NCI-H82 (cell line): ENCODE results near the gene GALNT2.

Experiments
- DNase-seq: peaks from one replicate; lab custom pipeline; 2025; lab: John Stamatoyannopoulos, UW

GALNT2 gene

DNA sequence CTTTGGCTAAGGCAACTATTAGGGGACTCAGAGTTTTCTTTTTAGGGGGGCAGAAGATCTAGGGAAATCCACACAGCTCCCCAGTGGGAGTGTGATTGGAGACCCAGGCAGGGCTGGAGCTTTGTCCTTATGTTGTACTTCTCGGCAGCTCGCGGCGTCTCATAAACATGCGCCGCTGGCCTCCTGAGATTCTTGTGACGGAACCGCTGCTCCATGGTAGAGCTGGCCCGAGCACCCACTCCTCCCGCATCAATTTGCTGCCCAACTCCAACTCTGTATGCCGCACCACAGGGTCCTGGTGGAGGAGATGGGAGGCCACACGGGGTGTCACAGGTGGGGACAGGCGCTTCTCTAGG lies 143.9 kb downstream of the GALNT2 start:
- no peak for DNase-seq

GRCh38 chr1:230211436-230212145 lies 144.6 kb downstream of the GALNT2 start:
- no peak for DNase-seq

GRCh38 chr1:230212405-230212936 lies 145.4 kb downstream of the GALNT2 start:
- DNase-seq, result no peak

- DNase-seq, result no peak
These were observed 148.0 kb downstream of the GALNT2 start for GRCh38 chr1:230215031-230215430.

DNA sequence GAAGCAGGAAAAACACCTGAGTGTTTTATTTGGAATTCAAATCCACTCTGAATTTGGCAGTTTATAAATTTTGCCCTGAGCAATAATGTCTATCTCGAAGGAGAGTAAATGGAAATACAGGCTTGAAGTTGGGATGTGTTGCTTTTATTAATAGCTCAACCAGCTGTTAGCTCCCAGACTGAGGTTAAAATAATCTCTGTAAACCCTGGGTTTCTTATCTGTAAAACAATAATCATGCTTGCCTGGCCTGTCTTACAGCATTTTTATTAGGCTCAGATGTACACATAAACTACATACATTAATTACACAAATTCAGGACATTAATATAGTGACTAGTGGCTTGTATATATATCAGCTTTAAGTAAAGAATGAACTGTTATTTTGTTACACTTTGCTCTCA lies 148.5 kb downstream of the GALNT2 start:
- no peak for DNase-seq

DNA sequence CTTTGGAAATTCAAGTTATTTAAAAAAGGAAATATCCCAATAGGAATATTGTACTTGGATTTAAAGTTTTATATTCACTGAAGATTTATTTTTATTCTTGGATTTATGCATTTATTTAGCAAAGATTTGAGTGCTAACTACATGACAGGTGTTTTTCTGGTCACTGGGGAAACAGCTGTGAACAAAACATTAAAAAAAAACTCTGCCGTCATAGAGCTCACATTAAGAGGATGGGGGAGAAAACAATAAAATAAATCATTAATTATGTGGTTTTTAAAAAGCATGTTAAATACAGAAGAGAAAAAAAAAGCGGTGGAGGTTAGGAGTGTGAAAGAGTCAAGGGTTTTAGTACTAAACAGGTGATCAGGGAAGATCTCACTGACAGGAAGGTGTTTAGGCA lies 149.9 kb downstream of the GALNT2 start:
- no peak for DNase-seq

DNA sequence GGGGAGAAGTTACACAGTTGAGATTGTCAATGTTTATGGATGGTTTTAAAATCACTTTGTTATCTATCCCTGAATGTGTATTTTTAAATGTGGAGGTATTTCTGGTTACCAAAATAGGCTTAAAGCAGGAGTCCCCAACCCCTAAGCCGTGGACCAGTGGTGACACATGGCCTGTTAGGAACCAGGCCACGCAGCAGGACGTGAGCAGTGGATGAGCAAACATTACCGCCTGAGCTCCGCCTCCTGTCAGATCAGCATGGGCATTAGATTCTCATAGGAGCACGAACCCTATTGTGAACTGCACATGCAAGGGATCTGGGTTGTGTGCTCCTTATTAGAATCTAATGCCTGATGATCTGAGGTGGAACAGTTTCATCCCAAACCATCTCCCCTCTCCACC lies 151.6 kb downstream of the GALNT2 start:
- no peak for DNase-seq

DNA sequence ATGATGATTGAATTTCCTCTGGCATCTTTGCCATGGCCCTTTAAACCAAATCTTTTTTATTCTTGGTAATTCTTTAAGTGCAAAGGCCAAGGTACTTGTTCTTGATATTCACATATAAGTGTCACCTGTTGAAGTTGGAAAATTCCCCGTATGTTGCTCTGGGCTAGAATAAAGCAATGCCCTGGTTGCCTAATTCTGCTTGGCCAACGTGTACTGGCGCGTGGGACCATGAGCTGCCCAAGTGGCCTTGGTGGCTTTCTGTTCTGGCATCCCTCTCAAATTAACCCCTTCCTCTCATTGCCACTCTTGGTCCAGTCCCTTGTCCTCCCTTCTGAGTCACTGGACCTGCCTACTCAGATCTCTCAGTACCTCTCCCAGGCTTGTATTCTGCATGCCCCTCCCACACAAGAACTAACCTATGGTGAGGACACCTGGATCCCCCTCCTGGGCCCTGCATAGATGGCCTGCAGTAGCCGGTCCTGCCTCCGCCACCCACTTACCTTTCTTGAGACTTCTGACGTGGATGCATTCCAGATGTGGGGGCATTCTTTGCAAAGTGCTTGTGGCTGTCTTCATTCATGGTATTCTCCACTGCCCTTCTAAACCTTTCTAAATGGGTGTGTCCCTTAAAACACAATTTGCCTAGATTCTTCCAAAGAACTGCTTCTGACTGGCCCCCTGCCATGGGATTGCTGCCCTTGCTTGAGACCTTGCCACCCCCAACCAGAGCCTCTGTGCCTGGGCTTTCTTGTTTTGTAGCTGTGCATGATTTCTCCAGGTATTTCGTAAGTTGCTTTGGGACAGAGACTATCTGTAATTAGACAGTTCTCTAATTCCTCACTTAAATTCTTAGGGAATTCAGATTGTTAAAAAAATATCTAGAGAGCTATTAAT lies 152.4 kb downstream of the GALNT2 start:
- no peak for DNase-seq

DNA sequence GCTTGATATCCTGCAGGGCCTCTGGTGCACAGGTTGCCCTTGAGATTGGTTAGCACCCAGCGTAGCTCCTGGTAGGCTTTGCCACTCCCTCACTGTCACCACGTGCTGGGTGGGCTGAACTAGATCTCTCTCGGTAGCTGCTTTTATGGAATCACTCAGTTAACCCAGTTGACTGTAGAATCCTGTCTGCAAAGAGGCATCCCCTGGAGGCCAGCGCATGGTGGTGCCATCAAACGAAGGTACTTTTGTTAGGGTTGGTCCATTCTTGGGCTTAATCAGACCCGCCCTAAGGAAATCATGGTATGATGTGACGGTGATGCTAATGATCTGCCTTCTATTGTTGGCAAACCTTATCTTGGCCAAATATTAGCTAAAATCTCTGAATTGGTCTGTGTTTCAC lies 153.4 kb downstream of the GALNT2 start:
- no peak for DNase-seq

GRCh38 chr1:230220907-230221306 lies 153.9 kb downstream of the GALNT2 start:
- DNase-seq, result no peak

DNA sequence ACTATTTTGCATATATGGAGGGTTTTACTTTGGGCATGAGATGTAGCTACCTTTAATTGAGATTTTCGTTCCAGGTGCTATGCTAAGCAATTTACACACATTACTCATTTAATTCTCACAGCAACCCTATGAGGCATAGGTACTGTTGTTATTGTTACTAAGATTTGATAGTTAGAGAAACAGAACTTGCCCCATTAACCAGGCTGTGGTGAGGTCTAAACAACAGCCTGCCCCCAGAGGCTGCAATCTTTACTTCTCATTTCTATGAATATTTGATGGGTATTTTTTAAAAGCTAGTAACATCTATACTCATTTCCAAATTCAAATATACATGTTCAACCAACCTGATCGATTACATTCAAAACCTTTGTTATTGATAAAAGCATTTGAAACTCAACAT lies 155.6 kb downstream of the GALNT2 start:
- DNase-seq, result no peak

GRCh38 chr1:230224101-230224960 lies 157.3 kb downstream of the GALNT2 start:
- DNase-seq, result no peak

DNA sequence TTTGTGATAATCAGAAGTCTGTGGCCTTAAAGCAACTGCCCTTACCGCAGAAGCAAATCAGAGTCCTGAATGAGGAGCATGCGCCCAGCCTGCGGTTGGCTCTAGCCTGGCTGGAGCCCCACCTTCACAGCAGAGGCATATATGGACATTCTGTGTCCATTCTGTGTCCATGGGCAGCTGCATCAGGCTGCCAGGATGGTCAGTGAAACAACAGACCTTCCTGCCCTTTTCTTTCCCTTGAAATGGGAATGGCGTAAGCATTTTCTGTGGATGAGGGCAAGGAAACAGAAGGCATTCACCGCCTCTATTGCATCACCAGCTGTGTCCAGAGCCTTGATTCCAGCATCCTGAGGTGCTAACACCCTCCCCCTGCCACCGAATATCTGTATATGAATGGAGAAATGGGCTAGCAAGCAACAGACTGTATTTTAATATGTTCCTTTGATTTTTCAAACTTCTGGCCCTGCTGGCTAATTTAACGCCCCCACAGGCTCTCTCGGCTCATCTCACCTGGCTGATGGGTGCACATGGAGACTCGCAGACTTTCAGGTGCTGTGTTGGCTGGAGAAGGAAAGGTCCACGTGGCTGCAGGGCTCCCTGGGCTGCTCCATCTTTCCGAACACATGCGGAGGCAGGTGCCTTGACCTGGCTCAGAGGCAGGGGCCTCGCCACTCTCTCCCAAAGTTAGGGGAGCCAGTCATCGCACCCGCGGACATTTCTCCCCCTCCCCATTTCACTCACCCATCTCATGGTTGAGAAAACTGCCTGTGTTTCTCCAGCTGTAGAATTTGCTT lies 159.2 kb downstream of the GALNT2 start:
- no peak for DNase-seq

DNA sequence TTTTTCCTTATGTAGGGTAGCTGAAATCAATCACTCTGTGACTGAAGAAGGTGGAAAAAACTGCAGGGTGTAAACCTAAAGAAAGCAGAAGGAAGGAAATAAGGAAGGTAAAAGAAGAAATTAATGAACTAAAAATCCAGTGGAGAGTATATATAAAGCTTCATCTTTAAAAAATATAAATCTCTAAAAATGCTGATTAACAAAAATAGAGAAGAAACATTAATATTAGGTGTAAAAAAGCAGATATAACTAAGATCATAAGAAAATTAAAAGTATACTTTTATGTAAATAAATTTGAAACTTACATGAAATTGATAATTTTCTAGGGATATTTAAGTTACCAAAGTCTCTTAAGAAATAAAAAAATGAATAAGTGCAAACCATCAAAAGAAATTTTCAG lies 159.8 kb downstream of the GALNT2 start:
- no peak for DNase-seq

GRCh38 chr1:230228236-230228897 lies 161.3 kb downstream of the GALNT2 start:
- no peak for DNase-seq

DNA sequence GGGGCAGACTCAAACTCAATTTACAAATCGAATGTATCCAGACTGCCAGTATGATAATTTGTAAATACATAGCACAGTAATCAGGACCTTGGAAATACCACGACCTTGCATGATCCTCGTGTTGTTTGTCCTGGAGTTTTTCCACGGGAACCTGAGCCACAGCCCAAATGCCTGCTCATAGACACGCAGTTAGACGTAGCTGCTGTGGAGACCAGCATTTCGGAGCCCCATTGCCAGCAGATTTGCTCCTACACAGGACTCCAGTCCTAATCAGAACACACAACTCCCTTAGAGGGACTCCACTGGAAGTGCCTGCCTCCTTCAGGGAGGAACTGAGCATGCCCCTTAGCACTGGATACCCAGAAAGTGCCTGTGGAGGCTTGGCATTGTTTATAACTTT lies 163.2 kb downstream of the GALNT2 start:
- DNase-seq, result no peak

DNA sequence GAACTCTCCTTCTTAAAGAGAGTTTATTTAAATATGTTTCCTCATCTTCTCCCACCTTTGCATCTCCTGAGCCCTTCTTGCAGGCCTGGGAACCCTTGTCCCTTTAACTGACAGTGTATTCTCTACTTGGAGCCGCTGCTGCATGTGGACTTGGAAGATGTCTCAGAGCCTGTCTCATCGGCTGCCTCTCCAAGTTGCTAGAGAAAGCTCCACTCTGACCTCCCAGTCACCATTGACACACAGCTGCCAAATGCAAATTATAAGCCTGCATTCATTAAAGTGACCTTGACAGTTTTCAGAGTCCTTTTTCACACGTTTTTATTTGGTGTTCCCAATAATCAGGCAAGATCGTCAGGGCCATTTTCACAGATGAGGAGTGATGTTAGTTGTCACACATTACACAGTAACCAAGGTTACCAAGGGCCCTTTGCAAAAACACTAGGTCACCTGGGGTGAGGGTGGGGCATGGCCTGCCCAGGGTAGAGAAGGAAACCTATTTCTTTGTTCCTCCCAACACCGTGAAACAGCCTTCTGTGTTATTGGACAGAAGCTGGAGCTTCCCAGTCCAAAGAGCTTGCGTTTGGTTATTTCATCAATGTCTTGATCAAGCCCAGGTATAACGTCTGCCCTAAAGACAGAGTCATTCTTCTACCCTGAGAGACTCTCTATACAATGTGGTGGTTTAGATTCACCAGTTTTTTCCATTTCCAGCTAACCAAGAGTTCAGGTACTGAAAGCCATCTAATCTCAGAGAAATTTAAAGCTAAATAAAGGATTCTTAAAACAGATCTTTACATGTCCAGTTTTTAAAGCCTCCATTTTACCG lies 164.1 kb downstream of the GALNT2 start:
- no peak for DNase-seq

- no peak for DNase-seq
These were observed 164.7 kb downstream of the GALNT2 start for GRCh38 chr1:230231774-230232145.

- DNase-seq, result no peak
These were observed 165.3 kb downstream of the GALNT2 start for GRCh38 chr1:230232371-230232771.

DNA sequence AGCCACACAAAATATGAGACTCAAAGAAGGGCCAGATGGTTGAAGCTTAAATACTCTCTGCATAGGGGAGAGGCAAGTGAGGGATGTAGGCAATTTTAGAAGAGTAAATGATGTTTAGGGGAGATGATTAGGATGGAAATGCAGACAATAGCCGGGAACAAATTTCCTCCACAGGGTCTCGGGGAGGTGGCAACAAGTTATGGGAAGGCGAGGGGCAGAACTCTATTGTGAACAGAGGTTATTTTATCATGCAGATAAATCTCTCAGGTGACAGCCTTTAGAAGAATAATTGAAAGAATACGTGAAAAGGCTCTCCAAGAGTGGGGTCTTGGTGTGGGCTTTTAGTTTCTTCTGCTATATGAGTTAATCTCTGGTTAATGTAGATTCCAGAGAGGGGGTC lies 166.7 kb downstream of the GALNT2 start:
- no peak for DNase-seq
